Tibial artery (tissue), 4 donors: ENCODE measurements around the gene DESI2.
"Not testable (repeated sequence)": the region's sequence is repeated elsewhere in the genome, so short reads cannot be mapped to it uniquely, and the experiment has no call there.

Experiments
- DNase-seq, 2 donors: peaks; one replicate each; pipeline ENCODE4 v3.0.0-alpha.2; 2019
- H3K27ac ChIP-seq, 2 donors: fragments of 200-600 bp; sonication (generic) in 1 of 2; 1 replicate in 1 of 2; 2 replicates in 1 of 2; pipeline ENCODE4 v1.5.1; 2018 to 2019; ENCODE audit warnings: mild to moderate bottlenecking in 1 of 2
- H3K27me3 ChIP-seq, 2 donors: fragments of 200-600 bp; sonication (generic) in 1 of 2; one replicate each; pipeline versions ENCODE4 v1.5.1 to v1.6.0; 2016 to 2019
- H3K36me3 ChIP-seq, 3 donors: fragments of 200-600 bp; sonication (generic) in 2 of 3; one replicate each; pipeline ENCODE4 v1.5.1; 2016 to 2019; ENCODE audit warnings: mild to moderate bottlenecking in 2 of 3
- H3K4me1 ChIP-seq, 4 donors: fragments of 200-600 bp; sonication (generic) in 2 of 4; 1 replicate in 3 of 4; 2 replicates in 1 of 4; pipeline ENCODE4 v1.5.1; 2016 to 2019
- H3K4me3 ChIP-seq, 2 donors: fragments of 200-600 bp; sonication (generic) in 1 of 2; 1 replicate in 1 of 2; 2 replicates in 1 of 2; pipeline ENCODE4 v1.5.1; 2018 to 2019; ENCODE audit warnings: mild to moderate bottlenecking in 2 of 2
- H3K9me3 ChIP-seq, 3 donors: fragments of 200-600 bp; sonication (generic) in 1 of 3; one replicate each; pipeline ENCODE4 v1.5.1; 2016 to 2019
- intact Hi-C: fragments of 100-400 bp; cut with DNase I; formaldehyde crosslinking; loops from one replicate; pipeline ENCODE4 v1.15.0; 2023; ENCODE audit warnings: low total_unique reads
- TF ChIP-seq, protein P1 (sequence below), 2 experiments: fragments of 200-600 bp in 1 of 2; fragments of 450-650 bp in 1 of 2; IDR thresholded peaks; one replicate each; pipeline ENCODE4 v1.5.1; 2017 to 2019; ENCODE audit warnings: antibody characterized with exemption in 2 of 2, mild to moderate bottlenecking in 1 of 2, moderate library complexity in 1 of 2

Gene DESI2

GRCh38 chr1:244735404-244735803, 82.5 kb downstream of the DESI2 start:
- Histone ChIP-seq H3K36me3 (no peaks in the 10 kb centered on the region), H3K4me1 (peaks cover 0 to 4% (median 0%) of the 10 kb centered on the region in 4 donors), H3K27ac (no peak overlapping the region), H3K27me3 (no peaks in the 10 kb centered on the region), H3K9me3 (no peaks in the 10 kb centered on the region), H3K4me3 (no peak overlapping the region)
- DNase-seq, result no peak
- intact Hi-C loops, result no loop called here
- TF ChIP-seq, protein P1, sequence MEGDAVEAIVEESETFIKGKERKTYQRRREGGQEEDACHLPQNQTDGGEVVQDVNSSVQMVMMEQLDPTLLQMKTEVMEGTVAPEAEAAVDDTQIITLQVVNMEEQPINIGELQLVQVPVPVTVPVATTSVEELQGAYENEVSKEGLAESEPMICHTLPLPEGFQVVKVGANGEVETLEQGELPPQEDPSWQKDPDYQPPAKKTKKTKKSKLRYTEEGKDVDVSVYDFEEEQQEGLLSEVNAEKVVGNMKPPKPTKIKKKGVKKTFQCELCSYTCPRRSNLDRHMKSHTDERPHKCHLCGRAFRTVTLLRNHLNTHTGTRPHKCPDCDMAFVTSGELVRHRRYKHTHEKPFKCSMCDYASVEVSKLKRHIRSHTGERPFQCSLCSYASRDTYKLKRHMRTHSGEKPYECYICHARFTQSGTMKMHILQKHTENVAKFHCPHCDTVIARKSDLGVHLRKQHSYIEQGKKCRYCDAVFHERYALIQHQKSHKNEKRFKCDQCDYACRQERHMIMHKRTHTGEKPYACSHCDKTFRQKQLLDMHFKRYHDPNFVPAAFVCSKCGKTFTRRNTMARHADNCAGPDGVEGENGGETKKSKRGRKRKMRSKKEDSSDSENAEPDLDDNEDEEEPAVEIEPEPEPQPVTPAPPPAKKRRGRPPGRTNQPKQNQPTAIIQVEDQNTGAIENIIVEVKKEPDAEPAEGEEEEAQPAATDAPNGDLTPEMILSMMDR (IDR thresholded peaks at IDR 0.05), result no peak

DNA sequence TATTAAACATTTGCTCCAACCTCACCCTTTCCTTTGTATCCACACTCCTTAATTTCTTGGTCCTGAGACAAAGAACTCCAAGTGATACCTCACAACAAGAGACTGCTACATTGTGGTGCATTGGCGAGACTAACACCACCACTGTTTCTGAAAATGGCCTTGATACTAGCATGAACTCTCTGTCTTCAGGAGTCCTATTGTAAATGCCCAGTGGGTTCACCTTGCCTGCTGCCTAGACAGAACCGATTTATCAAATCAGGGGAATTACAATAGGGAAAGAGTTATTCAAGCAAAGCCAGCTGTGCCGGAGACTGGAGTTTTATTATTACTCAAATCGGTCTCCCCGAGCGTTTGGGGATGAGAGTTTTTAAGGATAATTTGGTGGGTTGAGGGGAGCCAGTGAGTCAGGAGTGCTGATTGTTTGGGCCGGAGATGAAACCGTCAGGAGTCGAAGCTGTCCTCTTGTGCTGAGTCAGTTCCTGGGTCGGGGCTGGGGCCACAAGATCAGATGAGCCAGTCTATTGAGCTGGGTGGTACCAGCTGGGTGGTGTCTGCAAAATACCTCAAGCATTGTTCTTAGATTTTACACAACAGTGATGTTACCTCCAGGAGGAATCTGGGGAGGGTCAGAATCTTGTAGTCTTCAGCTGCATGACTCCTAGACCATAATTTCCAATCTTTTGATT, 83.1 kb downstream of the DESI2 start:
- TF ChIP-seq, protein P1 (IDR thresholded peaks at IDR 0.05), result no peak
- intact Hi-C loops, result no loop called here

DNA sequence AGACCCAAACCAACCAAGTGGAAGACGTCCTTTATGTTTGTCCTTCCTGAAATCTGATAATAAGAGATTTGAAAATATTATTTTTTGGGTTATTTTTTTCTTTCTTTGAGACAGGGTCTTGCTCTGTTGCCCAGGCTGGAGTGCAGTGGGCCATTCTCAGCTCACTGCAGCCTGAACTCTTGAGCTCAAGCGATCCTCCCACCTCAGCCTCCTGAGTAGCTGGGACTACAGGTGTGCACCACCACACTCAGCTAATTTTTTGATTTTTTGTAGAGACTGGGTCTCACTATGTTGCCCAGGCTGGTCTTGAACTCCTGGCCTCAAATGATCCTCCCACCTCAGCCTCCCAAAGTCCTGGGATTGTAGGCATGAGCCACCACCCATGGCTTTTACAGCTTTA, 86.2 kb downstream of the DESI2 start:
- not testable (repeated sequence) for H3K27me3 ChIP-seq, H3K9me3 ChIP-seq

More for the DNA sequence above, 83.1 kb downstream of the DESI2 start:
- no peaks in the 10 kb centered on the region for H3K27me3 ChIP-seq
- H3K4me1 ChIP-seq, result peaks cover 0 to under 1% (median 0%) of the 10 kb centered on the region in 4 donors
- no peak for DNase-seq
- no peak overlapping the region for H3K27ac ChIP-seq
- H3K9me3 ChIP-seq, result no peaks in the 10 kb centered on the region
- H3K4me3 ChIP-seq, result no peak overlapping the region
- H3K36me3 ChIP-seq, result no peaks in the 10 kb centered on the region

GRCh38 chr1:244740027-244740617, 87.2 kb downstream of the DESI2 start:
- H3K4me3 ChIP-seq, DNase-seq, intact Hi-C loops, H3K27me3 ChIP-seq, H3K4me1 ChIP-seq, H3K36me3 ChIP-seq, H3K9me3 ChIP-seq, H3K27ac ChIP-seq: not testable (repeated sequence)

More for the DNA sequence above, 86.2 kb downstream of the DESI2 start:
- H3K36me3 ChIP-seq, H3K4me1 ChIP-seq, H3K27ac ChIP-seq, H3K4me3 ChIP-seq, intact Hi-C loops, DNase-seq: not testable (repeated sequence)

GRCh38 chr1:244741692-244742091, 88.8 kb downstream of the DESI2 start:
- Histone ChIP-seq H3K4me3 (no peak overlapping the region), H3K27me3 (no peaks in the 10 kb centered on the region), H3K27ac (no peak overlapping the region), H3K36me3 (no peaks in the 10 kb centered on the region), H3K9me3 (no peaks in the 10 kb centered on the region), H3K4me1 (no peaks in the 10 kb centered on the region)
- intact Hi-C loops, result no loop called here
- TF ChIP-seq, protein P1 (IDR thresholded peaks at IDR 0.05), result no peak
- DNase-seq, result no peak

- Histone ChIP-seq H3K4me3 (no peak overlapping the region), H3K36me3 (no peaks in the 10 kb centered on the region), H3K9me3 (peaks cover 0 to 5% (median 0%) of the 10 kb centered on the region in 3 donors), H3K27ac (no peak overlapping the region), H3K4me1 (no peaks in the 10 kb centered on the region), H3K27me3 (no peaks in the 10 kb centered on the region)
- TF ChIP-seq, protein P1 (IDR thresholded peaks at IDR 0.05), result no peak
- no peak for DNase-seq
- intact Hi-C loops, result no loop called here
Measured at GRCh38 chr1:244749230-244750016, 96.5 kb downstream of the DESI2 start.
